SH-SY5Y (cell line): Measurements from ENCODE around the gene KCNC3.

Experiments
- GATA2 ChIP-seq: IDR thresholded peaks from 2 replicates; pipeline ENCODE4 v1.6.1; 2011; ENCODE audit warnings: mild to moderate bottlenecking, low read depth, low read length
- GATA3 ChIP-seq: IDR thresholded peaks from 2 replicates; pipeline ENCODE4 v1.6.1; 2011; ENCODE audit warnings: low read depth, mild to moderate bottlenecking, low read length, moderate library complexity

DNA sequence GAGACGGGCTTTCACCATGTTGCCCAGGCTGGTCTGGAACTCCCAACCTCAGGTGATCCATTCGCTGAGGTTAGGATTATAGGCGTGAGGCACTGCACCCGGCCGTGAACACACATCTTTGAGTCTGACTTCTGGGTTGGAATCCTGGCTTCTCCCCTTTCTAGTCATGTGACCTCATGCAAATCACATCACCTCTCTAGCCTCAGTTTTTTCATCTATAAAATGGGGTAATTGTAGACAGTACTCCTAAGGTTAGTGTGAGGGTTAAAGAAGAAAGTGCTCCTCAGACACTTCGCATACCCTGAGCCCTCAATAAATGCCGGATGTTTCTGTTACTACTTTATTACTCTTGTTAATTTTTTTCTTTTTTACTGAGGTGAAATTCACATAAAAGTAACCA, 55.4 kb downstream of the KCNC3 start:
- TF ChIP-seq GATA2 (no peak), GATA3 (no peak)
